HCT116 (cell line): ENCODE measurements around the gene SETD2.

Experiments
- EGR1 ChIP-seq: IDR thresholded peaks from 2 replicates; pipeline ENCODE4 v1.6.1; 2012; ENCODE audit warnings: low read depth
- EZH2 ChIP-seq: fragments of 200-600 bp; sonication (generic); IDR thresholded peaks from 2 replicates; pipeline ENCODE4 v1.6.1; 2017; ENCODE audit warnings: antibody characterized with exemption, mixed run types
- TCF7L2 ChIP-seq: IDR thresholded peaks from 2 replicates; pipeline ENCODE4 v1.7.0; 2011; ENCODE audit warnings: borderline replicate concordance, inconsistent platforms; ENCODE audit not compliant: insufficient read depth, insufficient read length; ENCODE audit errors: extremely low read depth
- TF ChIP-seq, protein P1 (sequence below), 3 experiments: fragments of 200-600 bp in 1 of 3; sonication (generic) in 1 of 3; IDR thresholded peaks in 2 of 3; conservative IDR thresholded peaks in 1 of 3; 2 replicates each; pipeline ENCODE4 v1.5.1; 2012 to 2017; ENCODE audit warnings: low read depth in 2 of 3, low read length in 2 of 3, antibody characterized with exemption in 1 of 3, borderline replicate concordance in 1 of 3, control low read depth in 1 of 3, mild to moderate bottlenecking in 1 of 3, mixed read lengths in 1 of 3, mixed run types in 1 of 3, moderate library complexity in 1 of 3; ENCODE audit not compliant: insufficient read depth in 1 of 3

DNA sequence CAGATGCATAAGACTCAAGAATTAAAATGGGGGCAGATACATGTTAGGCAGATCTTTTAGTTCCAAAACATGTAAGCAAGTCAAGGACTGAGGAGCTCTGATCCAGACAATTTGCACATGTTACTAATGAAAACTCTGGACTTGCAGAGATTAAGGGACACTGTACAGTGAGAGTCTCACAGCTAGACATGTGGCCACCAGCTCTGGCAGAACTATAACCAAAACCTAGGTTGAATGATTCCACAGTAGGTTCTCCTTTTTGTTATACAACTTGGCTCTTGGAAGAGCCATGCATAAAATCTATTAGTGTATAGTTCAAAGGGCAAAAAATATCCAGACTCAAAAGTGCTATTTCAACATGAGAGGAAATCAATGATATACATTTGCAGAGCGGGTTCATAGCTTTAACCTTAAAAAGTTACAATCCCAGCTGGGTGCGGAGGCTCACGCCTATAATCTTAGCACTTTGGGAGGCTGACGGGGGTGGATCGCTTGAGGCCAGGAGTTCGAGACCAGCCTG lies 61.8 kb downstream of the SETD2 start:
- TF ChIP-seq, protein P1, sequence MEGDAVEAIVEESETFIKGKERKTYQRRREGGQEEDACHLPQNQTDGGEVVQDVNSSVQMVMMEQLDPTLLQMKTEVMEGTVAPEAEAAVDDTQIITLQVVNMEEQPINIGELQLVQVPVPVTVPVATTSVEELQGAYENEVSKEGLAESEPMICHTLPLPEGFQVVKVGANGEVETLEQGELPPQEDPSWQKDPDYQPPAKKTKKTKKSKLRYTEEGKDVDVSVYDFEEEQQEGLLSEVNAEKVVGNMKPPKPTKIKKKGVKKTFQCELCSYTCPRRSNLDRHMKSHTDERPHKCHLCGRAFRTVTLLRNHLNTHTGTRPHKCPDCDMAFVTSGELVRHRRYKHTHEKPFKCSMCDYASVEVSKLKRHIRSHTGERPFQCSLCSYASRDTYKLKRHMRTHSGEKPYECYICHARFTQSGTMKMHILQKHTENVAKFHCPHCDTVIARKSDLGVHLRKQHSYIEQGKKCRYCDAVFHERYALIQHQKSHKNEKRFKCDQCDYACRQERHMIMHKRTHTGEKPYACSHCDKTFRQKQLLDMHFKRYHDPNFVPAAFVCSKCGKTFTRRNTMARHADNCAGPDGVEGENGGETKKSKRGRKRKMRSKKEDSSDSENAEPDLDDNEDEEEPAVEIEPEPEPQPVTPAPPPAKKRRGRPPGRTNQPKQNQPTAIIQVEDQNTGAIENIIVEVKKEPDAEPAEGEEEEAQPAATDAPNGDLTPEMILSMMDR (IDR thresholded peaks at IDR 0.05 in 2 of 3, conservative IDR thresholded peaks at IDR 0.05 in 1 of 3; ENCODE audit: borderline replicate concordance in 1 of 3, insufficient read depth in 1 of 3, low read depth in 2 of 3, low read length in 2 of 3) = no peak
- no peak for TF ChIP-seq EGR1
- TF ChIP-seq EZH2 = no peak
- no peak for TF ChIP-seq TCF7L2
